Measurements from ENCODE around the gene COL17A1.

COL17A1 gene

DNA sequence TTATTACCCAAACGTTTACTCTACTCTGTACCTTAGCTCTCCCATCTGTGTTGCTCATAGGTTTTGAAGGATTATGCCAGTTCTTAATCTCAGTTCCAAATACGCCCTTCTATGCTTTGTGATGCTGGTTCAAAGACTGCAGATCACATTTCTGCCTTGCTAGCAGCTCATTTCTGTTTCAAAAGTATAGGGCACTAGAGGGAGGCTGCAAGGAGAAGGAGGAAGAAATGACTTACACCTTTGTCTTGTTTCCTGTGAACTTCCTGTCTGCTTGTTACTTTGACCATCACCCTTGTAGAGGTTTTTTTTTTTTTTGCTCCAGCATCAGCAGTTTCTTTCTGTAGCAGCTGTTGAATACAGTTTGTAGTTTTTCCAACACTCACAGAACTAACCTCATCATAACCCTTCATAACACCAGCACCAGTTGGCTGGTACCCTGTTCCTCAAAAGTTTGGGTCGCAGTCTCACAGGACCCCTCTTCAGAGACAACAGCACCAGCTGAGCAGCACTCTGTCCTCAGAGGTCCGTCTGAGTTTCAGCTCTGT, 102.2 kb downstream of the COL17A1 start:
- no peak for DNase-seq

DNA sequence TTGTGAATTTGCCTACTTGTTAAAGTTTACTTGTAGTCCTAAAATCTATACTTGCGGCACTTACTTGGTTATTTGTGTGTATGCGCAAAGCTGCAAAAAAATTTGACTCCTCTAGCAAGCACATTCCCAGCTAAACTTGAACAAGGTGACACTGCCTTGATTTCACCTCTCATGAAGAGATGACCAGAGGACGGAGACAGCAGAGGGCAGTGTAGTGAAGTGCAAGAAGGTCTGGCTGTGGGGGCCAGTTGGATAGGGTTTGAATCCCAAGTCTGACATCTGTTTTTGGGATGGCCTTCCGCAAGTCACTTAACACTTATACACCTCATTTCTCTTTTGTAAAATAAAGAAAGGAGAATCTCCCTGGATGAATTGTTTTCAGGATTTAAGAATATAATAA, 103.0 kb downstream of the COL17A1 start:
- no peak for DNase-seq

Data from activated effector memory CD4-positive, alpha-beta T cell treated with anti-CD3 and anti-CD28 coated beads, Interleukin-2, amount 50 U/mL, for 16 hours (primary cell).